ENCODE data around the gene CDKN1C. TPM values are rescaled to one million over a fixed set of nuclear protein-coding genes. Genes with fewer than 3 reads are reported as not detected.

Gene CDKN1C
- total RNA-seq, 4 donors from 2014 or later, result 12.6 to 29.7 (median 16.8) TPM

GRCh38 chr11:2849994-2850770, 35.4 kb downstream of the CDKN1C start:
- TF ChIP-seq POLR2A (IDR thresholded peaks at IDR 0.05), result no peak
- Histone ChIP-seq H3K36me3 (no peaks in the 10 kb centered on the region), H3K4me3 (replicated peaks in 1 of 3) (no peak overlapping the region), H3K27me3 (no peaks in the 10 kb centered on the region), H3K9me3 (no peaks in the 10 kb centered on the region), H3K27ac (no peak overlapping the region), H3K4me1 (peaks cover 5 to 9% of the 10 kb centered on the region in 2 donors)
- intact Hi-C loops (cut with DNase I), result no loop called here
- 73 to 87% methylated on average over 31 to 37 of the region's 53 CpGs for whole genome bisulfite sequencing, 2 donors
- DNase-seq, result no peak

- no peak overlapping the region for H3K4me3 ChIP-seq (replicated peaks in 1 of 3)
- no peak overlapping the region for H3K27ac ChIP-seq
- 89 to 93% methylated on average over 8 of the region's 9 CpGs for WGBS, 2 donors
- no peak for DNase-seq
- H3K36me3 ChIP-seq, result no peaks in the 10 kb centered on the region
- no peaks in the 10 kb centered on the region for H3K27me3 ChIP-seq
- intact Hi-C loops (cut with DNase I), result no loop called here
- peaks cover 5 to 9% of the 10 kb centered on the region in 2 donors for H3K4me1 ChIP-seq
- no peak for TF ChIP-seq POLR2A (IDR thresholded peaks at IDR 0.05)
- no peak for TF ChIP-seq CTCF (IDR thresholded peaks at IDR 0.05)
- no peaks in the 10 kb centered on the region for H3K9me3 ChIP-seq
Measured at GRCh38 chr11:2848497-2848896, 37.1 kb downstream of the CDKN1C start.

- Histone ChIP-seq H3K4me1 (peaks cover 5 to 9% of the 10 kb centered on the region in 2 donors), H3K27ac (no peak overlapping the region), H3K27me3 (no peaks in the 10 kb centered on the region), H3K4me3 (replicated peaks in 1 of 3) (no peak overlapping the region), H3K36me3 (no peaks in the 10 kb centered on the region), H3K9me3 (no peaks in the 10 kb centered on the region)
- 32% methylated on average over 20 of the region's 21 CpGs; no CpG with 5 or more reads in 1 of the 2 donors for WGBS, 2 donors
- peak; percentile 59 to 66 for DNase-seq
- no peak for TF ChIP-seq CTCF (IDR thresholded peaks at IDR 0.05)
- no peak for TF ChIP-seq POLR2A (IDR thresholded peaks at IDR 0.05)
- intact Hi-C loops (cut with DNase I), result no loop called here
Measured at GRCh38 chr11:2847561-2847960, 38.0 kb downstream of the CDKN1C start.

GRCh38 chr11:2846470-2846869, 39.1 kb downstream of the CDKN1C start:
- Histone ChIP-seq H3K36me3 (no peaks in the 10 kb centered on the region), H3K27ac (no peak overlapping the region), H3K9me3 (no peaks in the 10 kb centered on the region), H3K27me3 (no peaks in the 10 kb centered on the region), H3K4me1 (peaks cover 5 to 9% of the 10 kb centered on the region in 2 donors), H3K4me3 (replicated peaks in 1 of 3) (no peak overlapping the region)
- TF ChIP-seq CTCF (IDR thresholded peaks at IDR 0.05) (no peak), POLR2A (IDR thresholded peaks at IDR 0.05) (no peak)
- WGBS, 2 donors, result 90 to 98% methylated on average over 8 to 9 of the region's 11 CpGs
- no peak for DNase-seq
- intact Hi-C loops (cut with DNase I), result no loop called here

- peaks cover 5 to 9% of the 10 kb centered on the region in 2 donors for H3K4me1 ChIP-seq
- no peaks in the 10 kb centered on the region for H3K27me3 ChIP-seq
- no peaks in the 10 kb centered on the region for H3K9me3 ChIP-seq
- intact Hi-C loops (cut with DNase I), result no loop called here
- no peak overlapping the region for H3K27ac ChIP-seq
- no peak overlapping the region for H3K4me3 ChIP-seq (replicated peaks in 1 of 3)
- no peak for TF ChIP-seq CTCF (IDR thresholded peaks at IDR 0.05)
- no peak for TF ChIP-seq POLR2A (IDR thresholded peaks at IDR 0.05)
- 77 to 91% methylated on average over 7 to 13 of the region's 17 CpGs for WGBS, 2 donors
- H3K36me3 ChIP-seq, result no peaks in the 10 kb centered on the region
- DNase-seq, result no peak
Measured at GRCh38 chr11:2846056-2846455, 39.5 kb downstream of the CDKN1C start.

All from thyroid gland (tissue), 4 donors.